HepG2 (cell line): ENCODE measurements around the gene NCMAP. TPM values are rescaled to one million over a fixed set of nuclear protein-coding genes. Genes with fewer than 3 reads are reported as not detected.

ENCODE experiments used
- BCL6 ChIP-seq: IDR thresholded peaks from 2 replicates; pipeline ENCODE4 v1.6.1; 2016; ENCODE audit warnings: missing genetic modification reagents, missing compliant biosample characterization
- DPF2 ChIP-seq: sonication (generic); formaldehyde crosslinking; IDR thresholded peaks from 2 replicates; pipeline ENCODE4 v1.4.0; 2020; ENCODE audit warnings: mild to moderate bottlenecking, low read depth, missing genetic modification reagents, borderline replicate concordance
- FOXA1 ChIP-seq, 2 experiments: fragments of 450-650 bp in 1 of 2; sonication (generic) in 1 of 2; formaldehyde crosslinking in 1 of 2; IDR thresholded peaks; 2 replicates each; pipeline versions ENCODE4 v1.4.0 to v1.6.1; 2016 to 2020; ENCODE audit warnings: missing genetic modification reagents in 1 of 2
- GATAD1 ChIP-seq: IDR thresholded peaks from 2 replicates; pipeline ENCODE4 v1.6.1; 2016; ENCODE audit warnings: missing genetic modification reagents, missing compliant biosample characterization
- HDAC1 ChIP-seq: sonication (generic); formaldehyde crosslinking; IDR thresholded peaks from 2 replicates; pipeline ENCODE4 v1.5.1; 2020; ENCODE audit warnings: mild to moderate bottlenecking, missing genetic modification reagents
- KLF6 ChIP-seq: IDR thresholded peaks from 2 replicates; pipeline ENCODE4 v1.8.0; 2016; ENCODE audit warnings: missing biosample characterization, missing genetic modification reagents
- NCOA2 ChIP-seq: sonication (generic); formaldehyde crosslinking; IDR thresholded peaks from 2 replicates; pipeline ENCODE4 v1.8.0; 2022; ENCODE audit warnings: inconsistent platforms
- PHF8 ChIP-seq: sonication (generic); formaldehyde crosslinking; IDR thresholded peaks from 2 replicates; pipeline ENCODE4 v1.5.0; 2020; ENCODE audit warnings: missing genetic modification reagents
- RXRA ChIP-seq: sonication (generic); formaldehyde crosslinking; IDR thresholded peaks from 2 replicates; pipeline ENCODE4 v1.5.1; 2020; ENCODE audit warnings: missing genetic modification reagents
- SALL1 ChIP-seq: sonication (generic); formaldehyde crosslinking; IDR thresholded peaks from 2 replicates; pipeline ENCODE4 v1.8.0; 2022; ENCODE audit warnings: mild to moderate bottlenecking, missing genetic modification reagents
- ZFX ChIP-seq: sonication (generic); formaldehyde crosslinking; IDR thresholded peaks from 2 replicates; pipeline ENCODE4 v1.4.0; 2020; ENCODE audit warnings: mild to moderate bottlenecking, low read depth, missing genetic modification reagents, moderate library complexity
- ZMYM4 ChIP-seq: sonication (generic); formaldehyde crosslinking; IDR thresholded peaks from 2 replicates; pipeline ENCODE4 v1.8.1; 2023; ENCODE audit warnings: mild to moderate bottlenecking, missing genetic modification reagents
- ZNF331 ChIP-seq: sonication (generic); formaldehyde crosslinking; IDR thresholded peaks from 2 replicates; pipeline ENCODE4 v1.4.0; 2020; ENCODE audit warnings: missing genetic modification reagents
- polyA plus RNA-seq, 8 experiments: library from polyadenylated mRNA; depleted of rRNA in 3 of 8; stranded (reverse) in 7 of 8; unstranded in 1 of 8; fragments of >200 nt; fragmentation: Illumina TruSeq in 4 of 8; extraction: Trizol in 4 of 8; gene quantifications; 2 replicates each; pipeline versions ENCODE4 v1.2.1 to v1.2.3, GENCODE V29; 2011 to 2016; ENCODE audit warnings: low read depth in 4 of 8, missing spikeins in 1 of 8, mixed read lengths in 1 of 8; ENCODE audit not compliant: insufficient read depth in 1 of 8
- total RNA-seq, 5 experiments: library from RNA; depleted of rRNA; stranded (reverse); fragments of >200 nt; fragmentation: Illumina TruSeq; extraction: Trizol; gene quantifications; 2 replicates each; pipeline ENCODE4 v1.2.3, GENCODE V29; 2016; ENCODE audit warnings: low read depth in 1 of 5
- TF ChIP-seq, protein P1 (sequence below): sonication (generic); formaldehyde crosslinking; IDR thresholded peaks from 2 replicates; pipeline ENCODE4 v1.8.0; 2022; ENCODE audit warnings: missing genetic modification reagents, mild to moderate bottlenecking, moderate library complexity, borderline replicate concordance
- TF ChIP-seq, protein P2 (sequence below): sonication (generic); formaldehyde crosslinking; IDR thresholded peaks from 2 replicates; pipeline ENCODE4 v1.4.0; 2020; ENCODE audit warnings: missing genetic modification reagents, mild to moderate bottlenecking, borderline replicate concordance
- TF ChIP-seq, protein P3 (sequence below): sonication (generic); formaldehyde crosslinking; IDR thresholded peaks from 2 replicates; pipeline ENCODE4 v1.4.0; 2020; ENCODE audit warnings: missing genetic modification reagents
- TF ChIP-seq, protein P4 (sequence below): sonication (generic); formaldehyde crosslinking; IDR thresholded peaks from 2 replicates; pipeline ENCODE4 v1.5.1; 2020; ENCODE audit warnings: missing genetic modification reagents, mild to moderate bottlenecking, borderline replicate concordance
- TF ChIP-seq, protein P5 (sequence below): sonication (generic); formaldehyde crosslinking; IDR thresholded peaks from 2 replicates; pipeline ENCODE4 v1.4.0; 2020; ENCODE audit warnings: missing genetic modification reagents, mild to moderate bottlenecking, borderline replicate concordance
- TF ChIP-seq, protein P6 (sequence below): sonication (generic); formaldehyde crosslinking; IDR thresholded peaks from 2 replicates; pipeline ENCODE4 v1.8.0; 2022; ENCODE audit warnings: missing genetic modification reagents, low read depth, mild to moderate bottlenecking, borderline replicate concordance

The NCMAP gene
- total and polyA plus RNA-seq, 2 of the 13 experiments (the other 11 are each of a cell fraction or from before 2014, with no cell fraction given), result 2.7 to 20.0 TPM

DNA sequence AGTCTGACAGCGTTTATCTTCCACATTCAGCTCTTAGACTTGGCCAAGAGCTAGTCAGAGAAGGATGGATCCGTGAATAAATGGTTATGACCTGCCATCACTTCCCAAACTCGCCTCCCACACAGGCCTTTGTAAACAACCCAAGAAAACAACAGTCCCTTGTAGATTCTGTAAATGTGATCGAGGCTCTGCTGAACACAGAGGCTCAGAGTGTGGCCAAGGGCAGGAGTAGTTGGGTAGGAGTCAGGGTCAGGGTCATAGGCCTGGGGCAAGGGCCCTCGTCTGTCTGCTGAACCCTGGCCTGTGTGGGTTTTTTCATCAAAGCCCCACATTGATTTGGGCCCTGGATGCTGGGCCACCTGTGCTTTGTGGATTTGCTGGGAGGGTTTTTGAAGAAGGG is 32.7 kb downstream of the NCMAP start (continued):
- TF ChIP-seq, protein P1, sequence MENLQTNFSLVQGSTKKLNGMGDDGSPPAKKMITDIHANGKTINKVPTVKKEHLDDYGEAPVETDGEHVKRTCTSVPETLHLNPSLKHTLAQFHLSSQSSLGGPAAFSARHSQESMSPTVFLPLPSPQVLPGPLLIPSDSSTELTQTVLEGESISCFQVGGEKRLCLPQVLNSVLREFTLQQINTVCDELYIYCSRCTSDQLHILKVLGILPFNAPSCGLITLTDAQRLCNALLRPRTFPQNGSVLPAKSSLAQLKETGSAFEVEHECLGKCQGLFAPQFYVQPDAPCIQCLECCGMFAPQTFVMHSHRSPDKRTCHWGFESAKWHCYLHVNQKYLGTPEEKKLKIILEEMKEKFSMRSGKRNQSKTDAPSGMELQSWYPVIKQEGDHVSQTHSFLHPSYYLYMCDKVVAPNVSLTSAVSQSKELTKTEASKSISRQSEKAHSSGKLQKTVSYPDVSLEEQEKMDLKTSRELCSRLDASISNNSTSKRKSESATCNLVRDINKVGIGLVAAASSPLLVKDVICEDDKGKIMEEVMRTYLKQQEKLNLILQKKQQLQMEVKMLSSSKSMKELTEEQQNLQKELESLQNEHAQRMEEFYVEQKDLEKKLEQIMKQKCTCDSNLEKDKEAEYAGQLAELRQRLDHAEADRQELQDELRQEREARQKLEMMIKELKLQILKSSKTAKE, result peak; percentile 79
- TF ChIP-seq FOXA1 (IDR thresholded peaks at IDR 0.05) (no peak), FOXA1 (CRISPR knock-in tag; IDR thresholded peaks at IDR 0.05) (peak; percentile 30; the same call in 1 of the 2 replicates), BCL6 (CRISPR knock-in tag) (peak; percentile 71; the same call in 1 of the 2 replicates), HDAC1 (CRISPR knock-in tag) (peak; percentile 55), PHF8 (CRISPR knock-in tag) (0 out of 2 replicates have a peak, but pooled peaks have one; percentile 25), ZFX (peak; percentile 48), SALL1 (CRISPR knock-in tag) (peak; percentile 80), ZMYM4 (CRISPR knock-in tag) (0 out of 2 replicates have a peak, but pooled peaks have one; percentile 27), NCOA2 (0 out of 2 replicates have a peak, but pooled peaks have one; percentile 25), GATAD1 (CRISPR knock-in tag) (no peak), RXRA (peak; percentile 83), KLF6 (CRISPR knock-in tag) (no peak), DPF2 (CRISPR knock-in tag) (no peak), ZNF331 (CRISPR knock-in tag) (no peak)
- TF ChIP-seq, protein P2, sequence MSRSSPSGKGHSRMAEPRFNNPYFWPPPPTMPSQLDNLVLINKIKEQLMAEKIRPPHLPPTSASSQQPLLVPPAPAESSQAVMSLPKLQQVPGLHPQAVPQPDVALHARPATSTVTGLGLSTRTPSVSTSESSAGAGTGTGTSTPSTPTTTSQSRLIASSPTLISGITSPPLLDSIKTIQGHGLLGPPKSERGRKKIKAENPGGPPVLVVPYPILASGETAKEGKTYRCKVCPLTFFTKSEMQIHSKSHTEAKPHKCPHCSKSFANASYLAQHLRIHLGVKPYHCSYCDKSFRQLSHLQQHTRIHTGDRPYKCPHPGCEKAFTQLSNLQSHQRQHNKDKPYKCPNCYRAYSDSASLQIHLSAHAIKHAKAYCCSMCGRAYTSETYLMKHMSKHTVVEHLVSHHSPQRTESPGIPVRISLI (CRISPR knock-in tag), result peak; percentile 33; the same call in 1 of the 2 replicates
- TF ChIP-seq, protein P3, sequence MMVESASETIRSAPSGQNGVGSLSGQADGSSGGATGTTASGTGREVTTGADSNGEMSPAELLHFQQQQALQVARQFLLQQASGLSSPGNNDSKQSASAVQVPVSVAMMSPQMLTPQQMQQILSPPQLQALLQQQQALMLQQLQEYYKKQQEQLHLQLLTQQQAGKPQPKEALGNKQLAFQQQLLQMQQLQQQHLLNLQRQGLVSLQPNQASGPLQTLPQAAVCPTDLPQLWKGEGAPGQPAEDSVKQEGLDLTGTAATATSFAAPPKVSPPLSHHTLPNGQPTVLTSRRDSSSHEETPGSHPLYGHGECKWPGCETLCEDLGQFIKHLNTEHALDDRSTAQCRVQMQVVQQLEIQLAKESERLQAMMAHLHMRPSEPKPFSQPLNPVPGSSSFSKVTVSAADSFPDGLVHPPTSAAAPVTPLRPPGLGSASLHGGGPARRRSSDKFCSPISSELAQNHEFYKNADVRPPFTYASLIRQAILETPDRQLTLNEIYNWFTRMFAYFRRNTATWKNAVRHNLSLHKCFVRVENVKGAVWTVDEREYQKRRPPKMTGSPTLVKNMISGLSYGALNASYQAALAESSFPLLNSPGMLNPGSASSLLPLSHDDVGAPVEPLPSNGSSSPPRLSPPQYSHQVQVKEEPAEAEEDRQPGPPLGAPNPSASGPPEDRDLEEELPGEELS (CRISPR knock-in tag), result peak; percentile 78
- TF ChIP-seq, protein P4, sequence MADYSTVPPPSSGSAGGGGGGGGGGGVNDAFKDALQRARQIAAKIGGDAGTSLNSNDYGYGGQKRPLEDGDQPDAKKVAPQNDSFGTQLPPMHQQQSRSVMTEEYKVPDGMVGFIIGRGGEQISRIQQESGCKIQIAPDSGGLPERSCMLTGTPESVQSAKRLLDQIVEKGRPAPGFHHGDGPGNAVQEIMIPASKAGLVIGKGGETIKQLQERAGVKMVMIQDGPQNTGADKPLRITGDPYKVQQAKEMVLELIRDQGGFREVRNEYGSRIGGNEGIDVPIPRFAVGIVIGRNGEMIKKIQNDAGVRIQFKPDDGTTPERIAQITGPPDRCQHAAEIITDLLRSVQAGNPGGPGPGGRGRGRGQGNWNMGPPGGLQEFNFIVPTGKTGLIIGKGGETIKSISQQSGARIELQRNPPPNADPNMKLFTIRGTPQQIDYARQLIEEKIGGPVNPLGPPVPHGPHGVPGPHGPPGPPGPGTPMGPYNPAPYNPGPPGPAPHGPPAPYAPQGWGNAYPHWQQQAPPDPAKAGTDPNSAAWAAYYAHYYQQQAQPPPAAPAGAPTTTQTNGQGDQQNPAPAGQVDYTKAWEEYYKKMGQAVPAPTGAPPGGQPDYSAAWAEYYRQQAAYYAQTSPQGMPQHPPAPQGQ (CRISPR knock-in tag), result no peak
- TF ChIP-seq, protein P5, sequence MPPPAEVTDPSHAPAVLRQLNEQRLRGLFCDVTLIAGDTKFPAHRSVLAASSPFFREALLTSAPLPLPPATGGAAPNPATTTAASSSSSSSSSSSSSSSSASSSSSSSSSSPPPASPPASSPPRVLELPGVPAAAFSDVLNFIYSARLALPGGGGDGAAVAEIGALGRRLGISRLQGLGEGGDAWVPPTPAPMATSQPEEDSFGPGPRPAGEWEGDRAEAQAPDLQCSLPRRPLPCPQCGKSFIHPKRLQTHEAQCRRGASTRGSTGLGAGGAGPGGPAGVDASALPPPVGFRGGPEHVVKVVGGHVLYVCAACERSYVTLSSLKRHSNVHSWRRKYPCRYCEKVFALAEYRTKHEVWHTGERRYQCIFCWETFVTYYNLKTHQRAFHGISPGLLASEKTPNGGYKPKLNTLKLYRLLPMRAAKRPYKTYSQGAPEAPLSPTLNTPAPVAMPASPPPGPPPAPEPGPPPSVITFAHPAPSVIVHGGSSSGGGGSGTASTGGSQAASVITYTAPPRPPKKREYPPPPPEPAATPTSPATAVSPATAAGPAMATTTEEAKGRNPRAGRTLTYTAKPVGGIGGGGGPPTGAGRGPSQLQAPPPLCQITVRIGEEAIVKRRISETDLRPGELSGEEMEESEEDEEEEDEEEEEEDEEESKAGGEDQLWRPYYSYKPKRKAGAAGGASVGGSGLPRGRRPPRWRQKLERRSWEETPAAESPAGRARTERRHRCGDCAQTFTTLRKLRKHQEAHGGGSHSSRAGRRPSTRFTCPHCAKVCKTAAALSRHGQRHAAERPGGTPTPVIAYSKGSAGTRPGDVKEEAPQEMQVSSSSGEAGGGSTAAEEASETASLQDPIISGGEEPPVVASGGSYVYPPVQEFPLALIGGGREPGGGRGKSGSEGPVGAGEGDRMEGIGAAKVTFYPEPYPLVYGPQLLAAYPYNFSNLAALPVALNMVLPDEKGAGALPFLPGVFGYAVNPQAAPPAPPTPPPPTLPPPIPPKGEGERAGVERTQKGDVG (CRISPR knock-in tag), result no peak
- TF ChIP-seq, protein P6, sequence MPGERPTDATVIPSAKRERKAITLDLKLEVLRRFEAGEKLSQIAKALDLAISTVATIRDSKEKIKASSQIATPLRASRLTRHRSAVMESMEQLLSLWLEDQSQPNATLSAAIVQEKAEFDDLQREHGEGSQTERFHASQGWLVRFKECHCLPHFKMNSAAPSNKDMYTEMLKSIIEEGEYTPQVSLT, result no peak
